ENCODE data around the gene ST7. TPM values are rescaled to one million over a fixed set of nuclear protein-coding genes. Genes with fewer than 3 reads are reported as not detected.

The ST7 gene
- total and polyA plus RNA-seq, 2 of the 13 experiments (the other 11 are each of a cell fraction or from before 2014, with no cell fraction given) = 17.3 to 23.5 TPM

DNA sequence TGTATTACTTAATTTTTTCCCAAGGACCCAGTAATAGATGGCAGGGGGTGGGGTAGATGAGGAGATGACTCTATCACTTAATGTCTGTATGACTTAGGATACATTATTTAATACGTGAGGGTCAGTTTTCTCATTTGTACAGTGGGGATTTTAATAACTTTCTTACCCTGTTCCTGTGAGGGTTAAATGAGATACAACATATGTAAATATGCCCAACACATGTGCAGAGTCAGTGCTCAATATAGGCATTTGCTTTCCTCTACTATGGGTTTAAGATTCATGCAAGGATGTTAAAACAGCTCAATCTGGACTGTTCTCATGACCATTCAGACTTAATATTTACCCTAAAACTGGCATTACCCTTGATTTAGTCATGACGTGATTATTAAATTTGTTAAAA lies 31.2 kb downstream of the ST7 start:
- CTCF ChIA-PET (ENCODE audit: low intra/inter-chr PET ratio, low total read pairs) = interaction anchor here (1.5 to 1.8 kb wide), 3 partner anchors 54 to 143 kb away, joined by 3 to 10 read pairs (median 9); no protein-coding TSS in a partner anchor
- POLR2A ChIA-PET = interaction anchor here (1.8 kb wide), 1 partner anchor 13 kb away, joined by 4 read pairs; no protein-coding TSS in a partner anchor
- H2AFZ ChIP-seq (ENCODE audit: low read length) = no peak overlapping the region
- H3K27ac ChIP-seq (ENCODE audit: extremely low read length, insufficient read depth, low read length) = no peak overlapping the region
- intact Hi-C loops (cut with micrococcal nuclease; ENCODE audit: unreplicated experiment) = loop anchor here (1.0 kb wide), 1 partner anchor 135 kb away; no protein-coding TSS in a partner anchor
- 63% methylated on average over 2 of the region's 2 CpGs for WGBS (ENCODE audit: low lambda C conversion rate)
- DNase-seq (ENCODE audit: low spot score) (no peak), ATAC-seq (no peak; the same call in 2 of the 3 replicates), FAIRE-seq (no peak)
- H3K4me1 ChIP-seq (ENCODE audit: insufficient read depth, low read length) = peaks cover 10% of the 10 kb centered on the region
- BruUV-seq (replicated peaks) = no TSS peak
- peaks cover 4% of the 10 kb centered on the region for H3K79me2 ChIP-seq (ENCODE audit: insufficient read depth, low read length)
- no peaks in the 10 kb centered on the region for H3K9me3 ChIP-seq (ENCODE audit: low read length)
- no peak for TF ChIP-seq CREB1 (IDR thresholded peaks at IDR 0.05)
- no peak for TF ChIP-seq CREB1 (CRISPR knock-in tag; IDR thresholded peaks at IDR 0.05)
- TF ChIP-seq RELA (CRISPR knock-in tag; IDR thresholded peaks at IDR 0.05) = no peak
- no peak overlapping the region for H3K9ac ChIP-seq (ENCODE audit: insufficient read depth, low read depth, low read length)
- no peaks in the 10 kb centered on the region for H3K27me3 ChIP-seq (ENCODE audit: control insufficient read depth in 1 of 2, insufficient read depth in 2 of 2, low read length in 2 of 2)
- H3K4me3 ChIP-seq (replicated peaks in 1 of 3; ENCODE audit: insufficient read depth in 1 of 3, low read depth in 2 of 3, low read length in 3 of 3) = no peak overlapping the region
- peaks cover 4% of the 10 kb centered on the region; the same call in 1 of the 2 replicates for H4K20me1 ChIP-seq (ENCODE audit: insufficient read depth, low read length)
- H3K4me2 ChIP-seq (ENCODE audit: low read depth, low read length) = no peak overlapping the region
- in situ Hi-C loops (cut with HindIII; ENCODE audit: extremely low pct_ligation_motif_present, low pct_unique_long_range_greater_than_20kb) = no loop called here
- H3K36me3 ChIP-seq (replicated peaks in 1 of 2; ENCODE audit: control insufficient read depth in 1 of 2, insufficient read depth in 2 of 2, low read length in 2 of 2) = no peaks in the 10 kb centered on the region

GRCh38 chr7:116984917-116985316 lies 31.6 kb downstream of the ST7 start:
- intact Hi-C loops (cut with micrococcal nuclease; ENCODE audit: unreplicated experiment) = loop anchor here (1.0 kb wide), 1 partner anchor 134 kb away; no protein-coding TSS in a partner anchor
- FAIRE-seq (peak; percentile 60), DNase-seq (ENCODE audit: low spot score) (peak; percentile 27), ATAC-seq (peak; percentile 64)
- no peaks in the 10 kb centered on the region for H3K9me3 ChIP-seq (ENCODE audit: low read length)
- no peak overlapping the region for H2AFZ ChIP-seq (ENCODE audit: low read length)
- peaks cover 8% of the 10 kb centered on the region for H3K4me1 ChIP-seq (ENCODE audit: insufficient read depth, low read length)
- no TSS peak for BruUV-seq (replicated peaks)
- H3K4me3 ChIP-seq (replicated peaks in 1 of 3; ENCODE audit: insufficient read depth in 1 of 3, low read depth in 2 of 3, low read length in 3 of 3) = no peak overlapping the region
- H3K9ac ChIP-seq (ENCODE audit: insufficient read depth, low read depth, low read length) = no peak overlapping the region
- H3K79me2 ChIP-seq (ENCODE audit: insufficient read depth, low read length) = peaks cover 4% of the 10 kb centered on the region
- H3K27me3 ChIP-seq (ENCODE audit: control insufficient read depth in 1 of 2, insufficient read depth in 2 of 2, low read length in 2 of 2) = no peaks in the 10 kb centered on the region
- no peak overlapping the region for H3K4me2 ChIP-seq (ENCODE audit: low read depth, low read length)
- 63% methylated on average over 2 of the region's 2 CpGs for WGBS (ENCODE audit: low lambda C conversion rate)
- peaks cover 4% of the 10 kb centered on the region; the same call in 1 of the 2 replicates for H4K20me1 ChIP-seq (ENCODE audit: insufficient read depth, low read length)
- ChIA-PET CTCF (ENCODE audit: low intra/inter-chr PET ratio, low total read pairs) (interaction anchor here (1.5 to 1.8 kb wide), 3 partner anchors 54 to 143 kb away, joined by 3 to 10 read pairs (median 9); no protein-coding TSS in a partner anchor), POLR2A (interaction anchor here (1.8 kb wide), 1 partner anchor 13 kb away, joined by 4 read pairs; no protein-coding TSS in a partner anchor)
- H3K27ac ChIP-seq (ENCODE audit: extremely low read length, insufficient read depth, low read length) = no peak overlapping the region
- no peaks in the 10 kb centered on the region for H3K36me3 ChIP-seq (replicated peaks in 1 of 2; ENCODE audit: control insufficient read depth in 1 of 2, insufficient read depth in 2 of 2, low read length in 2 of 2)
- in situ Hi-C loops (cut with HindIII; ENCODE audit: extremely low pct_ligation_motif_present, low pct_unique_long_range_greater_than_20kb) = loop anchor here (5.0 kb wide), 1 partner anchor 132 kb away; no protein-coding TSS in a partner anchor
- TF ChIP-seq, protein P1, sequence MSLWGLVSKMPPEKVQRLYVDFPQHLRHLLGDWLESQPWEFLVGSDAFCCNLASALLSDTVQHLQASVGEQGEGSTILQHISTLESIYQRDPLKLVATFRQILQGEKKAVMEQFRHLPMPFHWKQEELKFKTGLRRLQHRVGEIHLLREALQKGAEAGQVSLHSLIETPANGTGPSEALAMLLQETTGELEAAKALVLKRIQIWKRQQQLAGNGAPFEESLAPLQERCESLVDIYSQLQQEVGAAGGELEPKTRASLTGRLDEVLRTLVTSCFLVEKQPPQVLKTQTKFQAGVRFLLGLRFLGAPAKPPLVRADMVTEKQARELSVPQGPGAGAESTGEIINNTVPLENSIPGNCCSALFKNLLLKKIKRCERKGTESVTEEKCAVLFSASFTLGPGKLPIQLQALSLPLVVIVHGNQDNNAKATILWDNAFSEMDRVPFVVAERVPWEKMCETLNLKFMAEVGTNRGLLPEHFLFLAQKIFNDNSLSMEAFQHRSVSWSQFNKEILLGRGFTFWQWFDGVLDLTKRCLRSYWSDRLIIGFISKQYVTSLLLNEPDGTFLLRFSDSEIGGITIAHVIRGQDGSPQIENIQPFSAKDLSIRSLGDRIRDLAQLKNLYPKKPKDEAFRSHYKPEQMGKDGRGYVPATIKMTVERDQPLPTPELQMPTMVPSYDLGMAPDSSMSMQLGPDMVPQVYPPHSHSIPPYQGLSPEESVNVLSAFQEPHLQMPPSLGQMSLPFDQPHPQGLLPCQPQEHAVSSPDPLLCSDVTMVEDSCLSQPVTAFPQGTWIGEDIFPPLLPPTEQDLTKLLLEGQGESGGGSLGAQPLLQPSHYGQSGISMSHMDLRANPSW (CRISPR knock-in tag; IDR thresholded peaks at IDR 0.05; ENCODE audit: borderline replicate concordance) = no peak
- TF ChIP-seq ZNF142 (CRISPR knock-in tag; IDR thresholded peaks at IDR 0.05) = no peak
- TF ChIP-seq PAWR (CRISPR knock-in tag; IDR thresholded peaks at IDR 0.05; ENCODE audit: borderline replicate concordance) = no peak
- TF ChIP-seq SOX5 (CRISPR knock-in tag; IDR thresholded peaks at IDR 0.05; ENCODE audit: borderline replicate concordance) = no peak
- TF ChIP-seq GLI4 (CRISPR knock-in tag; IDR thresholded peaks at IDR 0.05; ENCODE audit: borderline replicate concordance) = no peak
- TF ChIP-seq ASH2L (IDR thresholded peaks at IDR 0.05; ENCODE audit: insufficient read length, low read depth, low read length) = peak; percentile 23
